Inflammatory macrophage (primary cell): ENCODE measurements around the gene TMEM169.
A peak's percentile ranks its signal among the peaks of the same experiment; 100 is the strongest.
"Not testable (repeated sequence)": the region's sequence is repeated elsewhere in the genome, so short reads cannot be mapped to it uniquely, and the experiment has no call there.

Source experiments
- DNase-seq, 2 donors: peaks; one replicate each; pipeline ENCODE4 v3.0.0-alpha.2; 2020 to 2022

The TMEM169 gene

DNA sequence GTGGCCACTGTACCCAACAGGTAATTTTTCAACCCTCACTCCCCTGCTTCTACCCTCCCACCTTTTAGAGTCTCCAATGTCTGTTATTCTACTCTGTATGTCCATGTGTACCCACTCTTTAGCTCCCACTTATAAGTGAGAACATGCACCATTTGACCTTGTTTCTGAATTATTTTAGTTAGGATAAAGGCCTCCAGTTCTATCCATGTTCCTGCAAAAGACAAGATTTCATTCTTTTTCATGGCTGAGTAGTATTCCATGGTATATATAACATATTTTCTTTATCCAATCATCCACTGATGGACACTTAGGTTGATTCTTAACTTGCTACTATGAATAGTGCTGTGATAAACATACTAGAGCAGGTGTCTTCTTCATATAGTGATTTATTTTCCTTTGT lies 9.2 kb upstream of the TMEM169 start:
- DNase-seq: no peak

- DNase-seq: no peak
Observed at GRCh38 chr2:216073773-216074172, 7.9 kb upstream of the TMEM169 start.

GRCh38 chr2:216074380-216074779 lies 7.3 kb upstream of the TMEM169 start:
- no peak for DNase-seq

- DNase-seq: no peak
Observed at GRCh38 chr2:216074794-216075193, 6.9 kb upstream of the TMEM169 start.

DNA sequence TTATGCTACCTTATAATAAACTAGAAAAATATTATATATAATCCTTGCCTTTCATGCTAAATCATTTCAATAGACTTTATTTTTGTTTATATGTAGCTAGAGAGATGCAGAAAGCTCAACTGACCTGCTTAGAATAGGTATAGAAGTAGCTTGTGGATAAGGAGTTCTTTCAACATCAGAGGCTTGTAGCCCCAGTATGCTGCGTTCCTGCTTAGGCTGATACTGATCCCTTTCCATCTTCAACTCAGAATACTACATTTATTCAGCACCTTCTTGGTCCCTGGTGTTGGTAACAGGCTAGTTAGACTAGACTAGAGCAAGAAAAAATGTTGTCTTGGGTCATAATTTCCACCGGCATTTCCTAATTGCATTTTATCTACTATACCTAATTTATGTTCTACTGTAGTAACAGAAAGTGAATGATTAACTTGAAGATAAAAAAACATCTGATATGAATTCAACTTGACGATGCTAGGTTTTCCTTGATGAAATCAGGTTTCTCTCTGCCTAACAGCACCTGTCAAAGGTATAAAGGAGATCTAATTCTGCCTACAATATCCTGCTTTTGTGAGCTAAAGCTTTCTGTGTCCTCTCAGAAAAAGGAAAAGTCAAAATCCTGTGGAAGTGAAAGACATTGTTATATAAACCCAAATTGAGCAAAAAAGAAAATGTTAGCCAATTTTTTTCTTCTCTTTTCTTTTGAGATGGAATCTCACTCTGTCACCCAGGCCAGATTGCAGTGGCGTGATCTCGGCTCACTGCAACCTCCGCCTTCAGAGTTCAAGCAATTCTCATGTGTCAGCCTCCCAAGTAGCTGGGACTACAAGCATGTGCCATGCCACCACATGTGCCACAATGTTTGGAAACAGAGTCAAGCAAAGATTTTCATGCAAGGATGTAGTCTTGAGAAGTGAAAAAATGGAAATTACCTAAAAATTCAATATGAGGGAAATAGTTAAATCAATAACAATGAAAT lies 5.9 kb upstream of the TMEM169 start:
- DNase-seq: no peak

DNA sequence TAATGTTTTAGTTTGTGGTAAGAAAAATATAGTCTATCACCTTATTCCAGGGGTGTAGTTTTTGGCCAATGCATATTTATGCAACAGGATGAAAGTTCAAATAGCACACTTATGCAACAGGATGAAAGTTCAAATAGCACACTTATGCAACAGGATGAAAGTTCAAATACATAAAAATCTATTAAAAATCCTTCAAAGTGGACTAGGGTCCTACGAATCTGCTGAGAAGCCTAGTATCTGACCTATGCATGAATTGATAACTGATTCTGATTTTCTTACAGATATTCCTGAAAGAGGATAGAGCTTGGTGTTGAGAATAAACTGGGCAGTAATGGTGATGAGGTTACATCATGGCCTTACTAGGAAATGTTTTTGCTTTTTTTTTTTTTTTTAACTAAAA lies 2.9 kb upstream of the TMEM169 start:
- DNase-seq: peak in 1 of 2 donors; percentile 8

DNA sequence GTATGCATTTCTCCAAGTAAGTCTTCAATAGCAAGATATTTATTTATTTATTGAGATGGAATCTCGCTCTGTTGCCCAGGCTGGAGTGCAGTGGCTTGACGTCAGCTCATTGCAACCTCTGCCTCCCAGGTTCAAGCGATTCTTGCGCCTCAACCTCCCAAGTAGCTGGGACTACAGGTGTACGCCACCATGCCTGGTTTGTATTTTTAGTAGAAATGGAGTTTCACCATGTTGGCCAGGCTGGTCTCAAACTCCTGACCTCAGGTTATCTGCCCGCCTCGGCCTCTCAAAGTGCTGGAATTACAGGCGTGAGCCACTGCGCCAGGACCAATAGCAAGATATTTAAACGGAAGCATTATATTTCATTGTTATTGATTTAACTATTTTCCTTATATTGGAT lies 1.7 kb upstream of the TMEM169 start:
- DNase-seq: not testable (repeated sequence)

DNA sequence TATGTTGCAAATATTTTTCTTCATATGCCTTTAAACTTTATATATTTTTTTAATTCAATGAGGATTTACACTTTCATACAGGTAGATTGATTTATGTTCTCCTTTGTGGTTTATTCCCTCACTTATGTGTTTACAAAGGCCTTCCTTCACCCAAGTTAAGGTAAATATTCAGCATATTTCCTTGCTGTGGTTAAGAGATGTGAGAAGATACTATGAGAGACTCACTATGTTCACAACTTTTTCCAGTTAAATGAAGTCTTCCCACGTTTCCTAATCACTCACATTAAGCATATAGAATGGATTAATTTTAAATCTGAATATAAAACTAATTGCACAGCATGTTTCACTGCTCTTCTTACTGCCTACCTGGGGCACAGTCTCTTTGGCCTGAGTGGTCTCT lies 707 bp upstream of the TMEM169 start:
- DNase-seq: no peak

DNA sequence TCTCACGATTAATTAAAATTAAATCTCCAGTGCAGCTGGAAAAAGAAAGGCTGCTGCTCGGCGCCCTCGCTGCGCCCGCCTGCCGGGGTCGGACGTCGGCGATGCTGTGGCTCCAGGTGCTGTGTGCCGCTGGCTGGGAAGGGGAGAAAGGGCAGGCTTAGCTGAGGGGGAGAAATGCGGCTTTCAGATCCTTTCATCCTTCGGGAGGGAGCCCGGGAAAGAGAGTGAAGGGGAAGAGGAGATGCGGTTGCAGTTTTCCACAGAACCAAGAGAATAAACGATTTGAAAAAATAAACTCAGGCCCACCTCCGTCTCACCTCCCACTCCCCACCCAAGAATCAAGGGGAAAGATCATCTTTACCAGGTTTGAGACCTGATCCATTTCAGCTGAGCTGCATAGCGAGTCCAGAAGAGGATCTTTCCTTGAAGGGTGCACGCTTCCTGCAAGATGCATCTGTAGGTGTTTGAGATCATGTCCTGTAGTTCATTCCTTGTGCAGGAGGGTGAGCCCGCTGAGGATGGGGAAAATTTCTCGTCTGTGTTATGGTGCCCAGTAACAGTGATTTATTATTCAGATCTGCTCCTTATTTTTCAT lies 495 bp downstream of the TMEM169 start:
- no peak for DNase-seq

DNA sequence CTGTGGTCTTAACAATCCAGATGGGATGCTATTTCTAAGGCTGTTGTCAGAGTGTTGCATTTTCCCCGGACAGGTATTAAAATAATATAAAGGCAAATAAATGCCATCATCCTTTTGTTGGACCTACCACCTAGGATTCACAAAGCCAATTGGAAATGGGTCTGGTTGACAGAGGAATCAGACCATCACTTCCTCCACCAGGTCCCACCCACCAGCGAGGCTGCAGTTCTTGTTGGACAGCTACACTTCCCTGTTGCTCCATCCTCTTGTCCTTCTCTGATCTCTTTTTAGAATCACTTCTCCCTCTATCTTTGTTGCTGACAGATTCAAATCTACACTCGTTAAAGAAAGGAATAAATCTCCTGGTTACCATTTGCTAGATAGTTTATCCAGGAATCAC lies 1.1 kb downstream of the TMEM169 start:
- peak; percentile 61 to 69 for DNase-seq

- DNase-seq: no peak
Observed at GRCh38 chr2:216083464-216084281, 2.0 kb downstream of the TMEM169 start.

- no peak for DNase-seq
Observed at GRCh38 chr2:216084547-216084946, 2.8 kb downstream of the TMEM169 start.

DNA sequence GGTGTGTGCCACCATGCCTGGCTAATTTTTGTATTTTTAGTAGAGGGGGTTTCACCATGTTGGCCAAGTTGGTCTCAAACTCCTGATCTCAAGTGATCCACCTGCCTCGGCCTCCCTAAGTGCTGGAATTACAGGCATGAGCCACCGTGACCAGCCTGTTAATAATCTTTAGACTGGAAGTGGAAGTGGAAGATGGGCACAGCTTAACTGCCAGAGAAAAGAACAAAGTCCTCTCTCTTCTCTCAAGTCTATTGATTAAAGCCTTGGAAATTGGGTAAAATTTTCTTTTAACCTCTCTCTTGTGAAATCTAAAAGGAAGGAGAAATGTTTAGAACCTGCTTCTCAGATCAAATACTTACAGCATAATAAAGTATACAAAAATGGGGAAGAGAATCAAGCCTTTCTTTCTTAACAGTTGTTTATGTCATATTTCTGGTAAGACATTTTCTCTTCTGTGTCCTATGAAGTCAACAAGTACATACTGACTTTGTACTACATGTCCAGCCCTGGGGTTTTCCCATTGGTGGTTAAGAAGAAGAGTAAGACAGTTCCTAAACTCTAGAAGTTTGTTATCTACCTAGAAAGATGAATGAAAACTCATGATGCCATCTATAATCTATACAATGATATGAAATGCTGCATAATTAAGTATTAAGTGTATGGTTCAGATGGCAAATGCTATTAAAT lies 4.6 kb downstream of the TMEM169 start:
- DNase-seq: peak in 1 of 2 donors; percentile 12

- no peak for DNase-seq
Observed at GRCh38 chr2:216090369-216090786, 8.7 kb downstream of the TMEM169 start.

DNA sequence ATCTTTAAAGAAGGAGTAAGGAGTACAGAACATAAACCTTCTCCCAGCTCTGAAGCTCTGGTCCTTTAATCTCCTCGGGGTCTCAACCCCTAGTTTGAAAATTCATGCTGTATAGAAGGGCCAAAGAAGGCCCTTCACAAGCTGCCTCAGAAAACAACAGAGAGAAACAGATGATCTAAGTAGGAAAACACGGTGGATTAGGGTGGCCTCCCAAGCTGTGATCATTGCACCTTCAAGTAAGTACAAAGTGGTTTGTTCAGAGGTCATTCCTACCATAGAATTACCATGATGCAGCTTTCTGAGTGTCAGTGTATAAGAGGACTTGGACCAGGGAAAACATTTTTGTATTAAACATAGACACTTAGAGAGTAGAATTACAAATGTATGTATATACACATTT lies 10.9 kb downstream of the TMEM169 start:
- no peak for DNase-seq

- DNase-seq: no peak
Observed at GRCh38 chr2:216094701-216095100, 13.0 kb downstream of the TMEM169 start.

DNA sequence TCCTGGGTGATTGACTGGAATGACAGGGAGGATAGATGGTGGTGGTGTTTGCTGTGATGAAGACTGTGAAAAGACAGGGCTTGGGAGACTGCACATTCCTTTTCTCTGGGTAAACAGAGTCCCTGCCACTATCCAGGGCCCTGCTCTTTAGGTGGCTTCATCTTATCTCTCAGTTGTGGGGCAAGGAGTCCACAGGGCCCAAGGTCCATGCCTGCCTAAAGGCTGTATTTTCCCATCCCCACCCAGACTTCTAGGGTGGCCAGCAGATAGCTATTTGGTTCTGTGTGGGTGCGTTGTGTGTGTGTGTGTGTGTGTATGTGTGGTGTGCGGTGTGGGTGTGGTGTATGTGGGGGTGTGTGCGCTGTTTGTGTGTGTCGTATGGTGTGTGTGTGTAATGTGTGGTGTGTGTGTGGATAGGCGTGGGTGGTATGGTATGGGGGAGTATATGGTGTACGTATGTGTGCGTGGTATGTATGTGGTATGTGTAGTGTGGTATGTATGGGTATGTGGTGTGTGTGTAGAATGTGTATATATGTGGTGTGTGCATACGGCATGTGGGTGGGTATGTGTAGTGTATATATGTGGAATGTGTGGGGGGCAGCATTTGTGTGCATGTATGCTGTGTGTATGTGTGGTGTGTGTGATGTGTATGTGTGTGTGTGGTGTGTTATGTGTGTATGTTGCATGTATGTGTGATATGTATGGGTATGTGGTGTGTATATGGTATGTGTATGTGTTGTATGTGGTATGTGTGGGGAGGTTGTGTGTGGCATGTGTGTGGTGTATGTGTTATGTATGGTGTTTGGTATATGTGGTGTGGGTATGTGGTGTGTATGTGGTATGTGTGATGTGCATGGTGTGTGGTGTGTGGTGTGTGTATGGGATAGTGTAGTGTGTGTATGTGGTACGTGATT lies 17.0 kb downstream of the TMEM169 start:
- no peak for DNase-seq

DNA sequence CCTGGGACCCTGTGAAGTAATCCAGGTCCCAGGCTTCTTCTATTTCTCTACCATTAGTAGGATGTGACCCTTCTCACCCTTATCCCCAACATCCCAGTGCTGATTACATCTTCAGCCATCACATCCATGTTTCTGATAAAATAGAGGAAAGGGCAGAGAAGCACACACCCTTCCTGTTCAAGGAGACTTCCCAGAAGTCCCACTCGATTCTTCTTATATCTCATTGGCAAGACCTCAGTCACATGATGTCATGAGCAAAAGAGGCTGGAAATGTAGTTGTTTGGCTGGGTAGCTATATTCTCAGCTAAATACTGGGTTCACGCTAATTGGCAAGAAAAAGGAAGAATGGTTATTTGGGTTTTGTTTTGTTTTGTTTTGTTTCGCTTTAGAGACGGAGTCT lies 19.4 kb downstream of the TMEM169 start:
- no peak for DNase-seq

DNA sequence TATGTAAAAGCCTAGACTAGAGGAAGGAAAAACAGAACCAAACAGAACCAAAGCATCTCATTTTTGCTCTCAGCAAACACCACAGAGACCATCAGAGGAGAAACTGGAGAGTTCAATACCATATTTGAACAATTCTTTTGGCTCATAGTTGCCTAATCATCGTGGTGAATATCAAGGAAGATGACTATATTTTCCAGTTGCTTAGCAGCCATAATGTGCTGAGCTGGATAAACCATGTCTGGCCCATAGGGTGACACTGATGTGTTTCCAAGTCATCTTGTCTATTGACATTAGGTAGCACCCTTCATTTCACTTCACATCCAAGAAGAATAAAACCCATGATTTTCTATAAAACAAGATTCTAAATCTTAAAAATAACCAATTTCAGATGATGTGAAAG lies 21.5 kb downstream of the TMEM169 start:
- no peak for DNase-seq

- DNase-seq: no peak
Observed at GRCh38 chr2:216104691-216105090, 23.0 kb downstream of the TMEM169 start.

GRCh38 chr2:216107320-216107719 lies 25.6 kb downstream of the TMEM169 start:
- no peak for DNase-seq
